Spleen (tissue), 11 donors: ENCODE data around the gene SRPK1. TPM values are rescaled to one million over a fixed set of nuclear protein-coding genes. Genes with fewer than 3 reads are reported as not detected.

Experiments
- DNase-seq: peaks from one replicate; pipeline ENCODE4 v3.0.0-alpha.2; 2020
- H3K27ac ChIP-seq, 8 donors: fragments of 200-600 bp; sonication (generic) in 7 of 8; 1 replicate in 4 of 8; 2 replicates in 4 of 8; pipeline versions ENCODE4 v1.5.0 to v1.8.0; 2016 to 2021; ENCODE audit warnings: inconsistent platforms in 4 of 8, mild to moderate bottlenecking in 4 of 8, moderate library complexity in 1 of 8
- H3K27me3 ChIP-seq, 7 donors: fragments of 200-600 bp; sonication (generic) in 6 of 7; replicated peaks in 1 of 7; 1 replicate in 4 of 7; 2 replicates in 3 of 7; pipeline versions ENCODE4 v1.5.0 to v1.8.0; 2016 to 2021; ENCODE audit warnings: inconsistent platforms in 3 of 7, mild to moderate bottlenecking in 1 of 7
- H3K36me3 ChIP-seq, 6 donors: fragments of 200-600 bp; sonication (generic) in 5 of 6; 1 replicate in 4 of 6; 2 replicates in 2 of 6; pipeline versions ENCODE4 v1.5.0 to v1.8.0; 2016 to 2021; ENCODE audit warnings: inconsistent platforms in 2 of 6
- H3K4me1 ChIP-seq, 6 donors: fragments of 200-600 bp; sonication (generic) in 5 of 6; 1 replicate in 3 of 6; 2 replicates in 3 of 6; pipeline versions ENCODE4 v1.5.0 to v1.8.0; 2016 to 2021; ENCODE audit warnings: inconsistent platforms in 3 of 6
- H3K4me3 ChIP-seq, 8 donors: fragments of 200-600 bp; sonication (generic) in 7 of 8; 1 replicate in 4 of 8; 2 replicates in 4 of 8; pipeline versions ENCODE4 v1.5.0 to v1.8.0; 2016 to 2021; ENCODE audit warnings: inconsistent platforms in 4 of 8, mild to moderate bottlenecking in 4 of 8, moderate library complexity in 2 of 8
- H3K9me3 ChIP-seq, 8 donors: fragments of 200-600 bp; sonication (generic) in 7 of 8; 1 replicate in 4 of 8; 2 replicates in 4 of 8; pipeline versions ENCODE4 v1.5.0 to v1.8.0; 2016 to 2021; ENCODE audit warnings: inconsistent platforms in 4 of 8
- CTCF ChIP-seq, 11 experiments: fragments of 200-600 bp in 7 of 11; fragments of 450-650 bp in 4 of 11; sonication (generic) in 4 of 11; IDR thresholded peaks in 8 of 11; conservative IDR thresholded peaks in 3 of 11; 1 replicate in 7 of 11; 2 replicates in 4 of 11; pipeline versions ENCODE4 v1.4.0 to v1.8.0; 2016 to 2021; ENCODE audit warnings: antibody characterized with exemption in 11 of 11, inconsistent platforms in 4 of 11, mild to moderate bottlenecking in 1 of 11
- POLR2A ChIP-seq, 3 donors: fragments of 450-650 bp; IDR thresholded peaks; one replicate each; pipeline ENCODE4 v1.5.1; 2017; ENCODE audit warnings: antibody characterized with exemption in 3 of 3, mild to moderate bottlenecking in 1 of 3
- POLR2AphosphoS5 ChIP-seq, 3 donors: sonication (generic); formaldehyde crosslinking; IDR thresholded peaks; one replicate each; pipeline ENCODE4 v1.5.1; 2017; ENCODE audit warnings: antibody characterized with exemption in 3 of 3
- WGBS, 5 donors: extraction: QIAGEN DNeasy Blood & Tissue Kit in 3 of 5; methylation state at CpG; one replicate each; pipeline versions ENCODE4 v1.1.5 to v1.1.7; 2013 to 2018; 5-methylcytosine and 5-hydroxymethylcytosine counted together
- intact Hi-C: fragments of 100-400 bp; cut with DNase I; formaldehyde crosslinking; loops from one replicate; pipeline ENCODE4 v1.15.0; 2023; ENCODE audit warnings: low total_unique reads
- polyA plus RNA-seq, 3 donors: library from polyadenylated mRNA; stranded (reverse); fragments of 200-250 nt; gene quantifications; one replicate each; pipeline ENCODE4 v1.2.1, GENCODE V29; 2013
- total RNA-seq, 7 donors: library from RNA; depleted of rRNA in 3 of 7; stranded (reverse); fragments of >200 nt in 3 of 7; fragmentation: NEBNext Ultra II Directional in 4 of 7; extraction: Animal tissue kit (Norgen Biotek cat#: 25700) in 4 of 7; gene quantifications; one replicate each; pipeline versions ENCODE4 v1.1.0 to v1.2.1, GENCODE V29; 2016 to 2021
- donor health status: healthy with polysubstance abuse.
- donor health status: DM: no; HTN: no; CAD: no; lungs with moderate emphysema.
- donor health status: DM: no; HTN: no; CAD: no.
- donor health status: Bipolar disorder and iron deficiency.
- donor health status: healthy.
- donor health status: DM: no; HTN: no; CAD: no.
- donor health status: DM: yes; HTN: yes; CAD: no.

The SRPK1 gene
- total and polyA plus RNA-seq, 10 donors: 8.8 to 140 (median 57.8) TPM

GRCh38 chr6:35897036-35897435 lies 23.9 kb downstream of the SRPK1 start:
- intact Hi-C loops: no loop called here
- Histone ChIP-seq H3K9me3 (no peaks in the 10 kb centered on the region), H3K4me1 (peaks cover 0 to 4% (median 0%) of the 10 kb centered on the region in 6 donors), H3K36me3 (peaks cover 0 to 59% (median 2%) of the 10 kb centered on the region in 6 donors), H3K4me3 (no peak overlapping the region), H3K27ac (no peak overlapping the region), H3K27me3 (no peaks in the 10 kb centered on the region)
- WGBS, 5 donors: 93 to 99% (median 97%) methylated on average over 3 of the region's 3 CpGs
- TF ChIP-seq POLR2A (IDR thresholded peaks at IDR 0.05) (no peak), POLR2AphosphoS5 (IDR thresholded peaks at IDR 0.05) (no peak), CTCF (IDR thresholded peaks at IDR 0.05 in 8 of 11, conservative IDR thresholded peaks at IDR 0.05 in 3 of 11) (no peak)
- DNase-seq: no peak

- TF ChIP-seq CTCF (IDR thresholded peaks at IDR 0.05 in 8 of 11, conservative IDR thresholded peaks at IDR 0.05 in 3 of 11): no peak
- TF ChIP-seq POLR2AphosphoS5 (IDR thresholded peaks at IDR 0.05): no peak
- TF ChIP-seq POLR2A (IDR thresholded peaks at IDR 0.05): no peak
- no peaks in the 10 kb centered on the region for H3K27me3 ChIP-seq
- peaks cover 0 to 59% (median 2%) of the 10 kb centered on the region in 6 donors for H3K36me3 ChIP-seq
- intact Hi-C loops: no loop called here
- H3K4me3 ChIP-seq: no peak overlapping the region
- peaks cover 0 to 4% (median 0%) of the 10 kb centered on the region in 6 donors for H3K4me1 ChIP-seq
- H3K27ac ChIP-seq: no peak overlapping the region
- no peaks in the 10 kb centered on the region for H3K9me3 ChIP-seq
- DNase-seq: no peak
- WGBS, 5 donors: 94 to 100% (median 100%) methylated on average over 1 of the region's 1 CpG
Observed at GRCh38 chr6:35896228-35896627, 24.7 kb downstream of the SRPK1 start.

GRCh38 chr6:35895560-35895959 lies 25.3 kb downstream of the SRPK1 start:
- TF ChIP-seq CTCF (IDR thresholded peaks at IDR 0.05 in 8 of 11, conservative IDR thresholded peaks at IDR 0.05 in 3 of 11): no peak
- WGBS, 5 donors: 91 to 97% (median 94%) methylated on average over 3 of the region's 3 CpGs
- H3K4me3 ChIP-seq: no peak overlapping the region
- intact Hi-C loops: no loop called here
- no peak overlapping the region for H3K27ac ChIP-seq
- peaks cover 0 to 61% (median 2%) of the 10 kb centered on the region in 6 donors for H3K36me3 ChIP-seq
- peaks cover 0 to 4% (median 0%) of the 10 kb centered on the region in 6 donors for H3K4me1 ChIP-seq
- H3K9me3 ChIP-seq: no peaks in the 10 kb centered on the region
- no peaks in the 10 kb centered on the region for H3K27me3 ChIP-seq
- DNase-seq: no peak

- Histone ChIP-seq H3K4me3 (no peak overlapping the region), H3K9me3 (no peaks in the 10 kb centered on the region), H3K4me1 (peaks cover 0 to 4% (median 0%) of the 10 kb centered on the region in 6 donors), H3K27ac (no peak overlapping the region), H3K27me3 (no peaks in the 10 kb centered on the region), H3K36me3 (peaks cover 0 to 61% (median 5%) of the 10 kb centered on the region in 6 donors)
- TF ChIP-seq CTCF (IDR thresholded peaks at IDR 0.05 in 8 of 11, conservative IDR thresholded peaks at IDR 0.05 in 3 of 11) (no peak), POLR2AphosphoS5 (IDR thresholded peaks at IDR 0.05) (no peak)
- intact Hi-C loops: no loop called here
- WGBS, 5 donors: 89 to 94% (median 93%) methylated on average over 2 of the region's 2 CpGs
- DNase-seq: no peak
Observed at GRCh38 chr6:35894776-35895175, 26.1 kb downstream of the SRPK1 start.
